Naive B cell (primary cell): ENCODE data around the gene F2RL3. TPM values are rescaled to one million over a fixed set of nuclear protein-coding genes. Genes with fewer than 3 reads are reported as not detected.
A peak's percentile ranks its signal among the peaks of the same experiment; 100 is the strongest.

Experiments
- ATAC-seq, 2 donors: fragments of 150-1000 bp; cut with Tn5 transposase; 2 replicates each; pipeline ENCODE4 v1.10.0; 2021; ENCODE audit warnings: low read depth in 2 of 2, mild to moderate bottlenecking in 2 of 2, moderate library complexity in 2 of 2
- DNase-seq: peaks from one replicate; pipeline ENCODE4 v3.0.0; 2022
- H3K27ac Mint-ChIP-seq, 6 donors: one replicate each; pipeline ENCODE4 v1.8.0; 2020 to 2022; ENCODE audit warnings: mild to moderate bottlenecking in 6 of 6, mixed read lengths in 6 of 6, moderate library complexity in 5 of 6, inconsistent platforms in 2 of 6
- H3K27me3 Mint-ChIP-seq, 3 donors: one replicate each; pipeline ENCODE4 v1.8.0; 2021 to 2022; ENCODE audit warnings: mixed read lengths in 3 of 3, mild to moderate bottlenecking in 1 of 3
- H3K36me3 Mint-ChIP-seq, 2 donors: one replicate each; pipeline ENCODE4 v1.8.0; 2020 to 2022; ENCODE audit warnings: mixed read lengths in 2 of 2, inconsistent platforms in 1 of 2, mild to moderate bottlenecking in 1 of 2
- H3K4me1 Mint-ChIP-seq, 3 donors: one replicate each; pipeline ENCODE4 v1.8.0; 2020 to 2022; ENCODE audit warnings: mixed read lengths in 3 of 3, inconsistent platforms in 1 of 3, mild to moderate bottlenecking in 1 of 3, moderate library complexity in 1 of 3
- H3K4me3 Mint-ChIP-seq, 8 donors: one replicate each; pipeline ENCODE4 v1.8.0; 2020 to 2022; ENCODE audit warnings: mild to moderate bottlenecking in 8 of 8, mixed read lengths in 8 of 8, moderate library complexity in 8 of 8, inconsistent platforms in 2 of 8
- H3K9me3 Mint-ChIP-seq, 7 donors: one replicate each; pipeline ENCODE4 v1.8.0; 2020 to 2022; ENCODE audit warnings: mixed read lengths in 7 of 7, mild to moderate bottlenecking in 5 of 7, inconsistent platforms in 2 of 7, moderate library complexity in 1 of 7
- polyA plus RNA-seq, 6 donors: library from polyadenylated mRNA; unstranded; fragments of 300-500 nt; fragmentation: Illumina TruSeq; gene quantifications; one replicate each; pipeline ENCODE4 v1.2.3, GENCODE V29; 2021; ENCODE audit warnings: low read depth in 6 of 6

F2RL3 gene
- under 1 TPM in 1 of 6 donors, not detected in 5; 0.17 TPM for polyA plus RNA-seq

DNA sequence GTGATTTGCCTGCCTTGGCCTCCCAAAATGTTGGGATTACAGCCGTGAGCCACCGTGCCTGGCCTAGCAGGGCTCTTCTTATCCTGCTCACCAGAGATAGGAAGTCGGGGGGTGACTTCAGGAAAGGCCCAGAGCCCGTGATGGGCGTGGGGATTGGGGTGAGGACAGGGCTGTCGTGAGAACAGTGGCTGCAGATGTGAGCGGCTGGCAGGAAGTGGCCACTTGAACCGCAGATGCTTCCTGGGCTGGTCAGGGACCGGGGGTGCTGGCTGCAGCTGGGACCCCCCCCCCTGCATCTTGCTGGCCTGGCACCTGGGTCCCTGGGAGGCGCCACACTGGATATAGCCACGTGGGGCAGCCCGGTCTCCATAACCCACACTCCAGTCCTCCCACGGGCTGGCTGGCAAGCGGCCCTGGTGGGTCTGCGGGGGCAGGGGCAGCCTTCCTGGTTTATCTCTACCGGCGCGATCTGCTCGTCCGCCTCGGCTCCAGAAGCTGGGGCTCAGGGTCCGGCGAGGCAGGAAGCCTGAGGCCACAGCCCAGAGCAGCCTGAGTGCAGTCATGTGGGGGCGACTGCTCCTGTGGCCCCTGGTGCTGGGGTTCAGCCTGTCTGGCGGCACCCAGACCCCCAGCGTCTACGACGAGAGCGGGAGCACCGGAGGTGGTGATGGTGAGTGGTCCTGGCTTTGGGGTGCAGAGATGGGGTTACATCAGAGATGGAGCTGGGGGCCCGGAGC is at the start of gene F2RL3:
Gene F2RL3 (plus strand): TSS at position 371 of the 737 bp plus-strand sequence. CDS start 191 bp downstream, at position 562.
- Mint-ChIP-seq H3K9me3 (peaks cover 0 to 2% (median 0%) of the 10 kb centered on the region in 7 donors), H3K27ac (peak within 1 kb of the TSS in 2 of 6 donors; percentile 47 to 81), H3K4me1 (peaks cover 11 to 40% (median 36%) of the 10 kb centered on the region in 3 donors), H3K4me3 (peak within 1 kb of the TSS in 5 of 8 donors; percentile 16 to 63 (median 51)), H3K27me3 (peaks cover 0 to 25% (median 8%) of the 10 kb centered on the region in 3 donors), H3K36me3 (no peaks in the 10 kb centered on the region)
- no peak for ATAC-seq
- DNase-seq: no peak

DNA sequence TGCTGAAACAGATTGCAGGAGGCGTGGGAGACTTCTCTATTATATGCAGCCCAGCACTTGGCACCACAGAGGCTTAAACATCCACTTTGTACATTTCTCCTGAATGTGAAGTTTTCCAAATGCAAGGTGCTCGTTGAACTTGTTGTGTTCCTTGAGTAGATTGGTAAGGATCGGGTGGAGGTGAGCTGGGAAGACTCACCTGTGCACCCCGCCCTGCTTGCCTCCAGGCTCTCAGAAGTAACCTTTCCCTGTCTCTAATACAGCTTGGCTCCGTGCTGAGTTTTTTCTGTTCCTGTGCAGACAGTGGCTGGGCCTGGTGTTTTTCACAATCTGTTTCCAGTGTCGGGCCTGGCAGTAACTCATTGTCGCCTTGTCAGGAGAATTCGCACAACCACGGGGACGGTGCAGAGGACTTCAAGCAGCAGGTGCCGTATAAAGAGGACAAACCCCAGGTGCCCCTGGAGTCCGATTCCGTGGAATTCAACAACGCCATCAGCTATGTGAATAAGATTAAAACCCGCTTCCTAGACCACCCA is 47.3 kb upstream of the F2RL3 start:
- H3K4me3 Mint-ChIP-seq: no peak overlapping the region
- H3K27me3 Mint-ChIP-seq: no peaks in the 10 kb centered on the region
- ATAC-seq: no peak
- DNase-seq: no peak
- H3K4me1 Mint-ChIP-seq: peaks cover 11 to 22% (median 21%) of the 10 kb centered on the region in 3 donors
- no peak overlapping the region for H3K27ac Mint-ChIP-seq
- peaks cover 10 to 24% of the 10 kb centered on the region in 2 donors for H3K36me3 Mint-ChIP-seq
- H3K9me3 Mint-ChIP-seq: no peaks in the 10 kb centered on the region

DNA sequence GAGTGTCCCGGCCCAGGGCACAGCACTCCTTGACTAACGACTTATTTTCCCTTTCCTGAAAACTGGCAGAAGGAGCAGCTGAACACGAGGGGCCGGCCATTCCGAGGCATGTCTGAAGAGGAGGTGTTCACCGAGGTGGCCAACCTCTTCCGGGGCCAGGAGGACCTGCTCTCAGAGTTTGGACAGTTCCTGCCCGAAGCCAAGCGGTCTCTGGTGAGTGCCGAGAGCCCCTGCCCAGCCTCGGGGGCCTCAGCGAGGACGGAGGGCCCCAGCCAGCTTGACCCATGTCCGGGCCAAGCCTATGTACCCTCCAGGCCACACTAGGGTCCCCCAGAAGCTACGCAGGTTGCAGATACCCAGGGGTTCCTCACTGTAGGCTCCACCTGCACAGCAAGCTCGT is 41.9 kb upstream of the F2RL3 start:
- no peak for ATAC-seq
- Mint-ChIP-seq H3K4me3 (no peak overlapping the region), H3K27me3 (no peaks in the 10 kb centered on the region), H3K36me3 (peaks cover 7 to 24% of the 10 kb centered on the region in 2 donors), H3K4me1 (peaks cover 0 to 6% (median 3%) of the 10 kb centered on the region in 3 donors), H3K27ac (peak overlapping the region in 1 of 6 donors; percentile 6), H3K9me3 (no peaks in the 10 kb centered on the region)
- DNase-seq: no peak

DNA sequence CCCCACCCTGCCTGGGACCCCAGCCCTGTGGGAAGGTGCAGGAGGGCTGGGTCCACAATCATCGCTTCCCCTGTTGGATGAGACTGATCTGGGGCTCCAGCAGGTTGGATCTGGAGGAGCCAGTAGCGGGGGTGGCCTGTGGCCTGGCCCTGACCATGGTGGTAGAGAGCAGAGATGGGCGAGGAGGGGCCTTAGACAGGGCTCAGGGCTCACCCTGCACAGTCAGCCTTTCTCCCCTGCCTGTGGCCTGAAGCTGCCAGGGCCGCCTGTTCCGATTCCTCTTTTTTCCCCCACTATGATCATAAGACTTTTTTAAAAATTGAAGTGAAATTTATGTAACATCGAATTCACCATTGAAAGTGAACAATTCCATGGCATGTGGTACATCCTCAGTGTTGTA is 41.4 kb upstream of the F2RL3 start:
- DNase-seq (no peak), ATAC-seq (no peak)
- H3K27me3 Mint-ChIP-seq: no peaks in the 10 kb centered on the region
- peaks cover 7 to 29% of the 10 kb centered on the region in 2 donors for H3K36me3 Mint-ChIP-seq
- no peaks in the 10 kb centered on the region for H3K9me3 Mint-ChIP-seq
- H3K27ac Mint-ChIP-seq: no peak overlapping the region
- no peak overlapping the region for H3K4me3 Mint-ChIP-seq
- peaks cover 0 to 6% (median 3%) of the 10 kb centered on the region in 3 donors for H3K4me1 Mint-ChIP-seq

DNA sequence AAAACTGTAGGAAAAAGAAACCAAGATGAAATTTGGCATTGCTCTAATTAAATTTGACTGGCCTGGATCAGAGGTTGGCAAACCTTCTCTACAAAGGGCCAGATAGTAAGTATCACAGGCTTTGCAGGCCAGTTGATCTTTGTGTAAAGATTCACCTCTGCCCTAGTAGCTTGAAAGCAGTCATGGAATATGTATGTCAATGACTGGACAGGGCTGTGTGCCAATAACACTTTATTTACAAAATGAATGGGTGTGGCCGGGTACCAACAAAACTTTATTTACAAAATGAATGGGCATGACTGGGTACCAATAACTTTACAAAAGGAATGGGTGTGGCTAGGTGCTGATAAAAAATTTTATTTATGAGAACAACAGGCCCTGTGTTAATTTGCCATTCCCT is 39.6 kb upstream of the F2RL3 start:
- peaks cover 0 to 6% (median 2%) of the 10 kb centered on the region in 3 donors for H3K4me1 Mint-ChIP-seq
- no peak for ATAC-seq
- H3K36me3 Mint-ChIP-seq: peaks cover 8 to 27% of the 10 kb centered on the region in 2 donors
- no peaks in the 10 kb centered on the region for H3K9me3 Mint-ChIP-seq
- H3K27ac Mint-ChIP-seq: peak overlapping the region in 1 of 6 donors; percentile 28
- H3K4me3 Mint-ChIP-seq: no peak overlapping the region
- H3K27me3 Mint-ChIP-seq: no peaks in the 10 kb centered on the region
- DNase-seq: no peak

DNA sequence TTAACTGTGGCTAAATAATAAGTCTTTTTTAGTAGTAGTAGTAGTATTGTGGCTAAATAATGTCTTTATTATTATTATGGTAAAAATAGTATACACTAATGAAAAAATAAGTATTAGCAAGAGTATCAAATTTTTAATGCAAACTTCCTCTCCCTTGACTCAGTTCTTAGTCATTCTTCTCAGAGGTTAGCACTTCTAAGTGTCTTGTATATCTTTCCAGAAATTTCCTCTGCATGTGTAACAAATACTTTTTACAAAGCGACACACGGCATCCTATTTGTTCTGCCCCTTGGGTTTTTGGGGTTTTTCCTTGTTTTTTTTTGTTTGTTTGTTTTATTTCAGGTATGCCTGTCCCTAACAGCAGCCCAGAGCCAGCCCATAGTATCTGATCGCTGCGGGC is 38.7 kb upstream of the F2RL3 start:
- no peaks in the 10 kb centered on the region for H3K4me1 Mint-ChIP-seq
- H3K27ac Mint-ChIP-seq: no peak overlapping the region
- H3K4me3 Mint-ChIP-seq: no peak overlapping the region
- DNase-seq (no peak), ATAC-seq (no peak)
- peaks cover 17 to 23% of the 10 kb centered on the region in 2 donors for H3K36me3 Mint-ChIP-seq
- no peaks in the 10 kb centered on the region for H3K9me3 Mint-ChIP-seq
- H3K27me3 Mint-ChIP-seq: no peaks in the 10 kb centered on the region

DNA sequence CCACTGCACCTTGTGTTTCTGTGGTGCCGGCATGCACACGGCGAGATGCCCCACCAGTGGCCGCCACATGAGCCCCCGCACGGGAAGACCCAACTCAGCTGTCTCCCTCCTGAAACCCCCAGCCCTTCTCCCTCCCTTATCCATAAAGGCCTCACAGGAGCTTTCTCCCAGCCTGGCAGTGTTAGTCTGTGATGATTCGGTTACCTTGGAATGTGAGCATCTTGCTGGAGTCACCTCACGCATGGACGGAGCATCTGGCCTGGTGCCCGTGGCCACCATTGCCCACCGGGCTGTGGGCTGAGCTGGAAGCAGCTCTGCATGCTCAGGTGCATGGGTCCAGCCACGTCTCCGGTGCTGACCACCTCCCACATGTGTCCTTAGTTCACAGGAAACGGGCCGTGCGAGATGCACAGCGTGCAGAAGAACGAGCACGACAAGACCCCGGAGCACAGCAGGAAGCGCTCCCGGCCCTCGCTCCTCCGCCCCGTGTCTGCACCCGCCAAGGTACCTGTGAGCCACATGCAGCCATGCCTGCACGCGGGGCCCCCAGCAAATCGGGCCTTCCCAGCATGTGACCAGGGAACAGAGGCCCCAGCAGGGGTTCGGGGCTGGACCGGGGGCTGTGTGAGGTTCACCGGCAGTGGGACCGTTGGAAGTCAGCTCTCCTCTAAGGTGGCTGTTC is 37.6 kb upstream of the F2RL3 start:
- Mint-ChIP-seq H3K4me1 (no peaks in the 10 kb centered on the region), H3K27me3 (no peaks in the 10 kb centered on the region), H3K27ac (peak overlapping the region in 1 of 6 donors; percentile 33), H3K9me3 (no peaks in the 10 kb centered on the region), H3K4me3 (no peak overlapping the region), H3K36me3 (peaks cover 17 to 23% of the 10 kb centered on the region in 2 donors)
- ATAC-seq: no peak
- DNase-seq: no peak

DNA sequence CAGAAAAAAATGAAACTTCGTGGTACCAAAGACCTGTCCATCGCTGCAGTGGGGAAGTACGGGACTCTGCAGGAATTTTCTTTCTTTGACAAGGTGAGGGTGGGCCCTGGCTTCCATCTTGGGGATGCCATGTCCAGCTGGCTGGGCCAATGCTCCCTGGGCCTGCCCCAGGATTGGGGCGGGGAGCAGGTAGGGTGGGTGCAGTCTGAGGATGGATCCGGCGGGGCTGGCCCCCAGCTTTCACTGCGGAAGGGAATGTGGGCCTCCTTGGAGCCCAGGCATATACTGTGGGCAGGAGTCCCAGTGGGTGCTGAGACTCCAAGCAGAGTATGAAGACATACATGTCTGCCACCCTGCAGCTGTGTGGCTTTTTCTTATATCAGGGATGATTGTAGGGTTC is 35.7 kb upstream of the F2RL3 start:
- ATAC-seq: no peak
- Mint-ChIP-seq H3K4me3 (no peak overlapping the region), H3K27ac (no peak overlapping the region), H3K4me1 (peaks cover 0 to under 1% (median 0%) of the 10 kb centered on the region in 3 donors), H3K9me3 (no peaks in the 10 kb centered on the region), H3K36me3 (peaks cover 10 to 14% of the 10 kb centered on the region in 2 donors), H3K27me3 (no peaks in the 10 kb centered on the region)
- DNase-seq: no peak

DNA sequence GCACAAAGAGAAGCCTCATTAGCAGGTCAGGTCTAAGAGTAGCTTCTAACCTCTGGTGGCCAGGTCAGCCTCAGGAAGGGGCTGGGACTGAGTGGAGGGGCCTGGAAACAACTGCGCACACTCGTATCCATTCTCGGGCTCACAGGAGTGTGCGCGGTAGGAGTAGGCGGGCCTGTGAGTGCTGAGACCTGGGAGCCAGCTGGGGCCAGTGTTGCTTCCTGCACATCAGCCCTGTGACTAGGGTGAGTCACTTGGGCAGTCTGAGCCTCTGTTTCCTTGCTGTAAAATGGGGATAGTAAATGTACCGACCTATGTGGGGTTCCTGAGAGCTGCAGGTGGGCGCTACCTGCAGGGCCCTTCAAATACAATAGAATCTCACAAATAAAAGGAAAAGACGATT is 32.7 kb upstream of the F2RL3 start:
- Mint-ChIP-seq H3K27me3 (no peaks in the 10 kb centered on the region), H3K9me3 (no peaks in the 10 kb centered on the region), H3K4me1 (peaks cover 0 to 4% (median 3%) of the 10 kb centered on the region in 3 donors), H3K27ac (no peak overlapping the region), H3K4me3 (no peak overlapping the region), H3K36me3 (peaks cover 10 to 11% of the 10 kb centered on the region in 2 donors)
- no peak for ATAC-seq
- no peak for DNase-seq

DNA sequence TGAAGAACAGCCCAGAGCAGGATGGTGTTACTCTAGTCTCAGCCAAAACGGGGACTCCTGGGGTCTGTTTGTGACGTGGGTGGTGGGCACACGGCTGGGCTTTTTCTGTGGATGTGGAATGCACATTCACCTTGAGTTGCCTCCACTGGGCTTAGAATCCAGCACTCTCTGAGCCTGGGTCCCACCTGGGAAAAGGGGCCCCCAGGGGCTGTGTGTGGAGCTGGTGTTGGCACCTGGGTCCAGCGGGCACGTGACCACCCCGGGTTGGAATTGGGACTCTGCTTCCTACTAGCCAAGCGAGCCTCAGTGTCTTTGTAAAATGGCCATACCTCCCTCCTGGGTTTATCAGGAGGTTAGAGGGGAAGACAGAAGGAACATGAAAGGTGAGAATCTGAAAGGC is 29.2 kb upstream of the F2RL3 start:
- Mint-ChIP-seq H3K36me3 (peaks cover 0 to 11% of the 10 kb centered on the region in 2 donors), H3K27ac (peak overlapping the region in 2 of 6 donors; percentile 39 to 86), H3K4me3 (no peak overlapping the region), H3K27me3 (no peaks in the 10 kb centered on the region), H3K9me3 (no peaks in the 10 kb centered on the region), H3K4me1 (peaks cover 0 to 11% (median 6%) of the 10 kb centered on the region in 3 donors)
- ATAC-seq (no peak), DNase-seq (no peak)

DNA sequence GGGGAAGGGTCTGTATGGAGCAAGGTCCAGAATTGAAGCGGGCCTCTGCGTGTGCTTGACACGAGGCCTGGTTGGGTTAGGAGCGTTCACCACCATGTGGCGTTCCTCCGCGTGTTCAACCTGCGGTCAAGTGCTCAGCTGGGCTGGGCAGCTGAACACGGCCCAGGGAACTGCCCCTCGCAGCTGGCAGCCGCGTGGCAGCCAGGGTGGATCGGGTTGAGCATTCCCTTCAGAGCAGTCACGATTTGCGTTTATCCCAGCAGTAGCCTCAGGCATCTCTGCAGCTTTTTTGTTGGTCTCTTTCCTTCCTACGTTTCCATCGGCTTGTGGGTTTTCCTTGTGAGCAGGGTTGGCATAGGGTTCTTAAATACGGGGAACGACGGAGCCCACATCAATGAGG is 28.7 kb upstream of the F2RL3 start:
- no peak for DNase-seq
- ATAC-seq: no peak
- Mint-ChIP-seq H3K36me3 (peaks cover 0 to 6% of the 10 kb centered on the region in 2 donors), H3K27me3 (no peaks in the 10 kb centered on the region), H3K27ac (peak overlapping the region in 1 of 6 donors; percentile 39), H3K4me3 (no peak overlapping the region), H3K9me3 (no peaks in the 10 kb centered on the region), H3K4me1 (peaks cover 0 to 11% (median 6%) of the 10 kb centered on the region in 3 donors)

DNA sequence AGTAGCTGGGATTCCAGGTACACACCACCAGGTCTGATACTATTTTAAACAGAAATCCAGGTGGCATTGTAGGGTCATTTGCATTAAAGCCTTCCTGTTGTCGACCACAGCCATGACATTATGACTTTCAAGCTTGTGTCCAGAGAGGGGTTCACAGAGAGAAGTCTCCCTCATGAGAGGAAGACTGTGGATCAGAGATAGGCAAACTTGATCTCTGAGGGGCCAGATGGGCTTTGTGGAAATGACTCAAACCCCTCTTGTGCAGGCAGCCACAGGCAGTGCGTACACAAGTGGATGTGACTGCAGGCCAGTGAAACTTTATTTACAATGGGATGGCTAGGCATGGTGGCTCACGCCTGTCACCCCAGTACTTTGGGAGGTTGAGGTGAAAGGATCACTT is 27.8 kb upstream of the F2RL3 start:
- H3K4me3 Mint-ChIP-seq: no peak overlapping the region
- peaks cover 1 to 6% of the 10 kb centered on the region in 2 donors for H3K36me3 Mint-ChIP-seq
- H3K4me1 Mint-ChIP-seq: peaks cover 0 to 11% (median 6%) of the 10 kb centered on the region in 3 donors
- H3K27me3 Mint-ChIP-seq: no peaks in the 10 kb centered on the region
- ATAC-seq: no peak
- peak overlapping the region in 2 of 6 donors; percentile 24 to 52 for H3K27ac Mint-ChIP-seq
- DNase-seq: no peak
- H3K9me3 Mint-ChIP-seq: no peaks in the 10 kb centered on the region

DNA sequence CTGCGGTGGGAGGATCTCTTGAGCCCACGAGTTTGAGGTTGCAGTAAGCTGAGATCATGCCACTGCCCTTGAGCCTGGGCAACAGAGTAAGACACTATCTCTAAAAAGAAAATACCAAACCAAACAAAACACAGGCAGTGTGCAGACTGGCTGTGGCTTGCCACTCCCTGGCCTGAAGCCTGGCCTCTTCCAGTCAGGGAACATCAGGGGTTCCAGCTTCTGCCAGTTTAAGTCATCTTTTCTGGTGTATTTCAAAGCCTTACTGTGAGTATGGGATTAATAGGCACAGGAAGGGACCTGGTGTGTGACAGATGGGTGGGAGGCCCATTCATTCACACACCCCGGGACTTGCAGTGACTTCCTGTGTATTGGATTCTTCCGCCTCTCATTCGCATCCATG is 27.0 kb upstream of the F2RL3 start:
- Mint-ChIP-seq H3K27ac (peak overlapping the region in 1 of 6 donors; percentile 86), H3K4me3 (no peak overlapping the region), H3K9me3 (no peaks in the 10 kb centered on the region), H3K36me3 (peaks cover 8 to 10% of the 10 kb centered on the region in 2 donors), H3K4me1 (peaks cover 0 to 11% (median 6%) of the 10 kb centered on the region in 3 donors), H3K27me3 (no peaks in the 10 kb centered on the region)
- no peak for ATAC-seq
- no peak for DNase-seq
